HepG2 (cell line): ENCODE measurements around the gene MCM6. TPM values are rescaled to one million over a fixed set of nuclear protein-coding genes. Genes with fewer than 3 reads are reported as not detected.

ENCODE experiments used
- ATAC-seq: fragments of 200-7000 bp; cut with Tn5 transposase; 3 replicates; pipeline ENCODE4 v1.9.1; 2020; ENCODE audit warnings: mild to moderate bottlenecking, moderate library complexity
- BruUV-seq: library from RNA; stranded (reverse); fragments of 400-500 nt; replicated peaks from 2 replicates; lab custom pipeline; 2021; lab: Mats Ljungman, UMichigan
- CTCF ChIA-PET: fragments of 300-600 bp; formaldehyde crosslinking; extraction: SDS; loops from one replicate; lab custom pipeline; 2021; ENCODE audit warnings: low total read pairs, inconsistent platforms, low intra/inter-chr PET ratio; lab: Yijun Ruan, JAX
- POLR2A ChIA-PET: fragments of 350-600 bp; sonication (Branson Sonifier 250); formaldehyde crosslinking; loops from one replicate; lab custom pipeline; 2020; ENCODE audit warnings: antibody characterized with exemption, inconsistent platforms; lab: Yijun Ruan, JAX
- DNase-seq: peaks from one replicate; pipeline ENCODE4 v3.0.0-alpha.2; 2015; ENCODE audit warnings: low spot score
- FAIRE-seq: peaks from 3 replicates; lab custom pipeline; 2011; peaks lifted over from hg19 to GRCh38; lab: Jason Lieb, UNC
- H2AFZ ChIP-seq: one replicate; pipeline ENCODE4 v1.6.1; 2011; ENCODE audit warnings: low read length, inconsistent platforms
- H3K27ac ChIP-seq: fragments of 300-600 bp; 3 replicates; pipeline ENCODE4 v1.8.0; 2011; ENCODE audit warnings: mixed run types, mild to moderate bottlenecking, mixed read lengths, low read length, inconsistent platforms; ENCODE audit not compliant: insufficient read depth; ENCODE audit errors: extremely low read length
- H3K27me3 ChIP-seq, 2 experiments: fragments of 200-600 bp in 1 of 2; 2 replicates in 1 of 2; 3 replicates in 1 of 2; pipeline versions ENCODE4 v1.6.0 to v1.8.0; 2011; ENCODE audit warnings: low read length in 2 of 2, mild to moderate bottlenecking in 2 of 2, moderate library complexity in 2 of 2, inconsistent platforms in 1 of 2; ENCODE audit not compliant: insufficient read depth in 2 of 2, control insufficient read depth in 1 of 2
- H3K36me3 ChIP-seq, 2 experiments: fragments of 200-600 bp in 1 of 2; replicated peaks in 1 of 2; 2 replicates in 1 of 2; 3 replicates in 1 of 2; pipeline versions ENCODE4 v1.5.1 to v1.8.0; 2011; ENCODE audit warnings: low read length in 2 of 2, inconsistent platforms in 1 of 2; ENCODE audit not compliant: insufficient read depth in 2 of 2, control insufficient read depth in 1 of 2
- H3K4me1 ChIP-seq: 2 replicates; pipeline ENCODE4 v1.5.1; 2012; ENCODE audit warnings: low read length, inconsistent platforms; ENCODE audit not compliant: insufficient read depth
- H3K4me2 ChIP-seq: 2 replicates; pipeline ENCODE4 v1.6.0; 2011; ENCODE audit warnings: low read depth, low read length, inconsistent platforms
- H3K4me3 ChIP-seq, 3 experiments: fragments of 200-600 bp in 1 of 3; sonication (generic), shearing (Covaris generic) in 1 of 3; replicated peaks in 1 of 3; 2 replicates each; pipeline ENCODE4 v1.5.1; 2011 to 2016; ENCODE audit warnings: low read length in 3 of 3, inconsistent platforms in 2 of 3, low read depth in 2 of 3, mild to moderate bottlenecking in 2 of 3, control low read depth in 1 of 3, mixed read lengths in 1 of 3; ENCODE audit not compliant: insufficient read depth in 1 of 3
- H3K79me2 ChIP-seq: one replicate; pipeline ENCODE4 v1.6.1; 2011; ENCODE audit warnings: low read length, inconsistent platforms; ENCODE audit not compliant: insufficient read depth
- H3K9ac ChIP-seq: 2 replicates; pipeline ENCODE4 v1.6.0; 2011; ENCODE audit warnings: mild to moderate bottlenecking, low read depth, low read length, inconsistent platforms; ENCODE audit not compliant: insufficient read depth
- H3K9me3 ChIP-seq: 2 replicates; pipeline ENCODE4 v1.5.1; 2012; ENCODE audit warnings: mild to moderate bottlenecking, low read length
- H4K20me1 ChIP-seq: 2 replicates; pipeline ENCODE4 v1.6.0; 2011; ENCODE audit warnings: inconsistent platforms, mild to moderate bottlenecking, low read length, moderate library complexity; ENCODE audit not compliant: insufficient read depth
- AGO2 ChIP-seq: fragments of 200-400 bp; formaldehyde crosslinking; optimal IDR thresholded peaks from 2 replicates; pipeline ENCODE3; 2017; ENCODE audit warnings: mild to moderate bottlenecking, low read depth, low read length, moderate library complexity
- CCDC6 ChIP-seq: sonication (generic); formaldehyde crosslinking; IDR thresholded peaks from 2 replicates; pipeline ENCODE4 v1.8.1; 2022; ENCODE audit warnings: mild to moderate bottlenecking, missing genetic modification reagents, moderate library complexity
- ISX ChIP-seq: sonication (generic); formaldehyde crosslinking; conservative IDR thresholded peaks from 2 replicates; pipeline ENCODE4 v1.5.0; 2020; ENCODE audit warnings: missing genetic modification reagents
- KLF15 ChIP-seq: sonication (generic); formaldehyde crosslinking; IDR thresholded peaks from 2 replicates; pipeline ENCODE4 v1.8.1; 2023; ENCODE audit warnings: borderline replicate concordance, mild to moderate bottlenecking, inconsistent platforms, missing genetic modification reagents, mixed read lengths
- NBN ChIP-seq: fragments of 450-650 bp; conservative IDR thresholded peaks from 2 replicates; pipeline ENCODE4 v1.6.1; 2017
- SMC3 ChIP-seq: IDR thresholded peaks from 2 replicates; pipeline ENCODE4 v1.6.1; 2011; ENCODE audit warnings: low read length, improper control_type of control experiment
- TEAD3 ChIP-seq: optimal IDR thresholded peaks from 2 replicates; pipeline ENCODE3; 2016; ENCODE audit warnings: borderline replicate concordance
- ZBTB42 ChIP-seq: sonication (generic); formaldehyde crosslinking; IDR thresholded peaks from 2 replicates; pipeline ENCODE4 v1.5.0; 2020; ENCODE audit warnings: mild to moderate bottlenecking, missing genetic modification reagents
- ZNF296 ChIP-seq: sonication (generic); formaldehyde crosslinking; conservative IDR thresholded peaks from 2 replicates; pipeline ENCODE4 v1.5.0; 2020; ENCODE audit warnings: mild to moderate bottlenecking, missing genetic modification reagents
- ZNF367 ChIP-seq: sonication (generic); formaldehyde crosslinking; IDR thresholded peaks from 2 replicates; pipeline ENCODE4 v1.4.0; 2020; ENCODE audit warnings: missing genetic modification reagents, borderline replicate concordance
- ZNF441 ChIP-seq: sonication (generic); formaldehyde crosslinking; IDR thresholded peaks from 2 replicates; pipeline ENCODE4 v1.7.0; 2021; ENCODE audit warnings: missing genetic modification reagents, borderline replicate concordance
- ZNF550 ChIP-seq: sonication (generic); formaldehyde crosslinking; IDR thresholded peaks from 2 replicates; pipeline ENCODE4 v1.4.0; 2020; ENCODE audit warnings: mild to moderate bottlenecking, missing genetic modification reagents, borderline replicate concordance
- ZNF598 ChIP-seq: sonication (generic); formaldehyde crosslinking; IDR thresholded peaks from 2 replicates; pipeline ENCODE4 v1.5.1; 2020; ENCODE audit warnings: mild to moderate bottlenecking, missing genetic modification reagents, borderline replicate concordance
- ZNF7 ChIP-seq: IDR thresholded peaks from 2 replicates; pipeline ENCODE4 v1.6.1; 2016; ENCODE audit warnings: missing biosample characterization, missing genetic modification reagents
- ZNF720 ChIP-seq: sonication (generic); formaldehyde crosslinking; IDR thresholded peaks from 2 replicates; pipeline ENCODE4 v1.4.0; 2020; ENCODE audit warnings: missing genetic modification reagents
- ZNF724P ChIP-seq: sonication (generic); formaldehyde crosslinking; IDR thresholded peaks from 2 replicates; pipeline ENCODE4 v1.8.0; 2022; ENCODE audit warnings: missing genetic modification reagents, borderline replicate concordance
- WGBS: methylation state at CpG from one replicate; pipeline ENCODE4 v1.1.6; 2017; ENCODE audit warnings: low lambda C conversion rate; 5-methylcytosine and 5-hydroxymethylcytosine counted together
- in situ Hi-C: cut with HindIII; loops from 2 replicates; pipeline ENCODE4 v1.10.0; 2017; ENCODE audit warnings: low pct_unique_long_range_greater_than_20kb; ENCODE audit not compliant: extremely low pct_ligation_motif_present
- intact Hi-C: fragments of 100-400 bp; cut with micrococcal nuclease; formaldehyde crosslinking; loops from one replicate; pipeline ENCODE4 v1.10.0; 2022; ENCODE audit not compliant: unreplicated experiment
- polyA plus RNA-seq, 8 experiments: library from polyadenylated mRNA; depleted of rRNA in 3 of 8; stranded (reverse) in 7 of 8; unstranded in 1 of 8; fragments of >200 nt; fragmentation: Illumina TruSeq in 4 of 8; extraction: Trizol in 4 of 8; gene quantifications; 2 replicates each; pipeline versions ENCODE4 v1.2.1 to v1.2.3, GENCODE V29; 2011 to 2016; ENCODE audit warnings: low read depth in 4 of 8, missing spikeins in 1 of 8, mixed read lengths in 1 of 8; ENCODE audit not compliant: insufficient read depth in 1 of 8
- total RNA-seq, 5 experiments: library from RNA; depleted of rRNA; stranded (reverse); fragments of >200 nt; fragmentation: Illumina TruSeq; extraction: Trizol; gene quantifications; 2 replicates each; pipeline ENCODE4 v1.2.3, GENCODE V29; 2016; ENCODE audit warnings: low read depth in 1 of 5
- TF ChIP-seq, protein P1 (sequence below): sonication (generic); formaldehyde crosslinking; IDR thresholded peaks from 2 replicates; pipeline ENCODE4 v1.4.0; 2020; ENCODE audit warnings: mild to moderate bottlenecking, missing genetic modification reagents
- TF ChIP-seq, protein P2 (sequence below): sonication (generic); formaldehyde crosslinking; IDR thresholded peaks from 2 replicates; pipeline ENCODE4 v1.4.0; 2020; ENCODE audit warnings: missing genetic modification reagents, borderline replicate concordance
- TF ChIP-seq, protein P3 (sequence below): IDR thresholded peaks from 2 replicates; pipeline ENCODE4 v1.6.1; 2016; ENCODE audit warnings: low read depth

The MCM6 gene
- total and polyA plus RNA-seq, 2 of the 13 experiments (the other 11 are each of a cell fraction or from before 2014, with no cell fraction given), result 9.7 to 18.7 TPM

DNA sequence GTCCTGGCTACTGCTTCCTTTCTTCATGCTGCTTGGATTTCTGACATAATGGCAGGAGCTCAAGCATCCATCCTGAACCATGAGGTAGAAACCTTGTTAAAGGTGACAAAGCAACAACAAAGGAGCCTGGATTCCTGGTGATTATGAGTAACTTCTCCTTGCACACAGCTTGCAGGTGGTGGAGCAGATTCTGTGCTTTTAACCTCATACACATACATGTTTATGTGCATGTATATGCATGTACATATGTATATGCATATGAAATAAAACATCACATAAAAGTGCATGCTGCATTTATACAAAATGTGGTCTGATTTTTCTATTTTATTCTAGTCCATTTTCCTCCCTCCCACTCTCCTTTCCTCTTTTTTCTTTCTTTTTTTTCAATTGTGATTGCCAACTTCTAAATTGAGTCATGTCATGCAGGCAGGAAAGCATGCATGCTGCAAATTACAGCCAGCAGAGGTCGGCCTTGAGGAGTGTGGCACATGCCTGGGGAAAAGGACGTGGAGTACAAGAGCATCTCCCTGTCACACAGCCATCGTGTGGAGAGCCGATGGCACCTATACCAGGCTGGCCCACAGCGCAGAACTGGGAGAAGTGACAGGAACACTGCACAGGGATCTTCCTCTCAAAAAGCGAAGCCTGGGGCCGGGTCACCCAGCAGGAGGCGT lies 57.2 kb downstream of the MCM6 start (continued):
- TF ChIP-seq ZNF441 (CRISPR knock-in tag) (peak; percentile 97), ZNF296 (CRISPR knock-in tag) (no peak), KLF15 (CRISPR knock-in tag) (no peak), AGO2 (no peak), CCDC6 (CRISPR knock-in tag) (no peak), TEAD3 (CRISPR knock-in tag) (peak; percentile 85), ZNF367 (CRISPR knock-in tag) (no peak), ZNF7 (CRISPR knock-in tag) (no peak), ZNF724P (no peak), ZNF550 (CRISPR knock-in tag) (no peak), ZNF598 (CRISPR knock-in tag) (no peak), NBN (no peak), SMC3 (peak; percentile 69), ZNF720 (CRISPR knock-in tag) (no peak)
- TF ChIP-seq, protein P1, sequence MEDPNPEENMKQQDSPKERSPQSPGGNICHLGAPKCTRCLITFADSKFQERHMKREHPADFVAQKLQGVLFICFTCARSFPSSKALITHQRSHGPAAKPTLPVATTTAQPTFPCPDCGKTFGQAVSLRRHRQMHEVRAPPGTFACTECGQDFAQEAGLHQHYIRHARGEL, result peak; percentile 84; the same call in 1 of the 2 replicates

DNA sequence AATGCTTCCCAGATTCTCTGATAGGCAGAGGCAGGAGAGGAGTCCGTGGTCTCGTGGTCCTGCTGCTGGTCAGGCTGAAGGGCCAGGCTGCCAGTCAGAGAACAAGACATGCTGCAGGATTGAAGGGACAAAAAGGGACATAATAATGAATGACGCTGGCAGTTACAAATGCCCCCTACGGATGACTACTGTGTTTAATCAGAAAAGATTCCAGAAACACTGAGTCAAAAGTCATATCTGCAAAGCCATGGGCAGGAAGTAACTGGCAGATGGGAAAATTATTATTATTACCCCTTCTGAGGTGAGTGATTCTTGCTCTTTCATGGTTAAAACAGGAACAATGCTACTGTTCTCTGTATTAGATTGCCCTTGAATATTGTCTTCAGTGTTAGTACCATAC lies 58.3 kb downstream of the MCM6 start:
- Histone ChIP-seq H3K9ac (no peak overlapping the region), H2AFZ (no peak overlapping the region), H3K4me1 (no peaks in the 10 kb centered on the region), H3K27me3 (peaks cover 0 to 3% of the 10 kb centered on the region in 2 experiments; a peak in 2 of 5 replicates), H3K79me2 (no peaks in the 10 kb centered on the region), H3K9me3 (no peaks in the 10 kb centered on the region; the same call in 1 of the 2 replicates), H3K36me3 (no peaks in the 10 kb centered on the region), H4K20me1 (no peaks in the 10 kb centered on the region), H3K4me2 (no peak overlapping the region), H3K4me3 (no peak overlapping the region), H3K27ac (no peak overlapping the region)
- CTCF ChIA-PET, result interaction anchor here (0.7 kb wide), 1 partner anchor 561 kb away, joined by 3 read pairs; no protein-coding TSS in a partner anchor
- FAIRE-seq (no peak), DNase-seq (no peak), ATAC-seq (no peak; the same call in 2 of the 3 replicates)
- POLR2A ChIA-PET, result no interaction called here
- WGBS, result 35% methylated on average over 4 of the region's 4 CpGs
- intact Hi-C loops, result no loop called here
- in situ Hi-C loops, result loop anchor here (10.0 kb wide), 1 partner anchor 567 kb away; no protein-coding TSS in a partner anchor
- no TSS peak for BruUV-seq
- TF ChIP-seq, protein P2, sequence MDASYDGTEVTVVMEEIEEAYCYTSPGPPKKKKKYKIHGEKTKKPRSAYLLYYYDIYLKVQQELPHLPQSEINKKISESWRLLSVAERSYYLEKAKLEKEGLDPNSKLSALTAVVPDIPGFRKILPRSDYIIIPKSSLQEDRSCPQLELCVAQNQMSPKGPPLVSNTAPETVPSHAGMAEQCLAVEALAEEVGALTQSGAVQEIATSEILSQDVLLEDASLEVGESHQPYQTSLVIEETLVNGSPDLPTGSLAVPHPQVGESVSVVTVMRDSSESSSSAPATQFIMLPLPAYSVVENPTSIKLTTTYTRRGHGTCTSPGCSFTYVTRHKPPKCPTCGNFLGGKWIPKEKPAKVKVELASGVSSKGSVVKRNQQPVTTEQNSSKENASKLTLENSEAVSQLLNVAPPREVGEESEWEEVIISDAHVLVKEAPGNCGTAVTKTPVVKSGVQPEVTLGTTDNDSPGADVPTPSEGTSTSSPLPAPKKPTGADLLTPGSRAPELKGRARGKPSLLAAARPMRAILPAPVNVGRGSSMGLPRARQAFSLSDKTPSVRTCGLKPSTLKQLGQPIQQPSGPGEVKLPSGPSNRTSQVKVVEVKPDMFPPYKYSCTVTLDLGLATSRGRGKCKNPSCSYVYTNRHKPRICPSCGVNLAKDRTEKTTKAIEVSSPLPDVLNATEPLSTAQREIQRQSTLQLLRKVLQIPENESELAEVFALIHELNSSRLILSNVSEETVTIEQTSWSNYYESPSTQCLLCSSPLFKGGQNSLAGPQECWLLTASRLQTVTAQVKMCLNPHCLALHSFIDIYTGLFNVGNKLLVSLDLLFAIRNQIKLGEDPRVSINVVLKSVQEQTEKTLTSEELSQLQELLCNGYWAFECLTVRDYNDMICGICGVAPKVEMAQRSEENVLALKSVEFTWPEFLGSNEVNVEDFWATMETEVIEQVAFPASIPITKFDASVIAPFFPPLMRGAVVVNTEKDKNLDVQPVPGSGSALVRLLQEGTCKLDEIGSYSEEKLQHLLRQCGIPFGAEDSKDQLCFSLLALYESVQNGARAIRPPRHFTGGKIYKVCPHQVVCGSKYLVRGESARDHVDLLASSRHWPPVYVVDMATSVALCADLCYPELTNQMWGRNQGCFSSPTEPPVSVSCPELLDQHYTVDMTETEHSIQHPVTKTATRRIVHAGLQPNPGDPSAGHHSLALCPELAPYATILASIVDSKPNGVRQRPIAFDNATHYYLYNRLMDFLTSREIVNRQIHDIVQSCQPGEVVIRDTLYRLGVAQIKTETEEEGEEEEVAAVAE (CRISPR knock-in tag), result no peak
- TF ChIP-seq ZBTB42 (CRISPR knock-in tag) (no peak), ISX (CRISPR knock-in tag) (no peak)
- TF ChIP-seq, protein P3, sequence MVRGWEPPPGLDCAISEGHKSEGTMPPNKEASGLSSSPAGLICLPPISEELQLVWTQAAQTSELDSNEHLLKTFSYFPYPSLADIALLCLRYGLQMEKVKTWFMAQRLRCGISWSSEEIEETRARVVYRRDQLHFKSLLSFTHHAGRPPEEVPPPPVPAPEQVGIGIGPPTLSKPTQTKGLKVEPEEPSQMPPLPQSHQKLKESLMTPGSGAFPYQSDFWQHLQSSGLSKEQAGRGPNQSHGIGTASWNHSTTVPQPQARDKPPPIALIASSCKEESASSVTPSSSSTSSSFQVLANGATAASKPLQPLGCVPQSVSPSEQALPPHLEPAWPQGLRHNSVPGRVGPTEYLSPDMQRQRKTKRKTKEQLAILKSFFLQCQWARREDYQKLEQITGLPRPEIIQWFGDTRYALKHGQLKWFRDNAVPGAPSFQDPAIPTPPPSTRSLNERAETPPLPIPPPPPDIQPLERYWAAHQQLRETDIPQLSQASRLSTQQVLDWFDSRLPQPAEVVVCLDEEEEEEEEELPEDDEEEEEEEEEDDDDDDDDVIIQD, result no peak
